ENCODE results near the gene NETO2. TPM values are rescaled to one million over a fixed set of nuclear protein-coding genes. Genes with fewer than 3 reads are reported as not detected.

The NETO2 gene
- total RNA-seq, 2 experiments from 2014 or later = 9.2 to 11.4 TPM

GRCh38 chr16:47036201-47036600, 107.5 kb downstream of the NETO2 start:
- Mint-ChIP-seq H3K4me1 (ENCODE audit: low read depth) (peaks cover 4% of the 10 kb centered on the region), H3K27ac (no peak overlapping the region), H3K9me3 (no peaks in the 10 kb centered on the region), H3K4me3 (no peak overlapping the region), H3K36me3 (no peaks in the 10 kb centered on the region), H3K27me3 (peaks cover 4% of the 10 kb centered on the region)
- CTCF ChIA-PET = interaction anchor here (0.8 to 4.6 kb wide), 4 partner anchors 63 to 1128 kb away, joined by 3 to 113 read pairs (median 8); partner anchors contain the start of genes DNAJA2 and NETO2
- intact Hi-C loops (cut with micrococcal nuclease) = loop anchor here (2.0 to 5.0 kb wide), 3 partner anchors 64 to 1123 kb away; partner anchors contain the start of genes DNAJA2, ITFG1 and PHKB
- POLR2A ChIA-PET = no interaction called here
- DNase-seq = no peak

GRCh38 chr16:47035436-47035835, 108.3 kb downstream of the NETO2 start:
- intact Hi-C loops (cut with micrococcal nuclease) = loop anchor here (5.0 kb wide), 2 partner anchors 63 to 427 kb away; partner anchors contain the start of genes DNAJA2, ITFG1 and PHKB
- no peak for DNase-seq
- Mint-ChIP-seq H3K27me3 (peaks cover 4% of the 10 kb centered on the region), H3K9me3 (no peaks in the 10 kb centered on the region), H3K4me1 (ENCODE audit: low read depth) (peaks cover 4% of the 10 kb centered on the region), H3K27ac (no peak overlapping the region), H3K36me3 (no peaks in the 10 kb centered on the region), H3K4me3 (no peak overlapping the region)
- POLR2A ChIA-PET = no interaction called here
- CTCF ChIA-PET = interaction anchor here (1.2 kb wide), 1 partner anchor 106 kb away, joined by 4 read pairs; no protein-coding TSS in a partner anchor

GRCh38 chr16:47034455-47034854, 109.3 kb downstream of the NETO2 start:
- H3K27ac Mint-ChIP-seq = no peak overlapping the region
- DNase-seq = no peak
- no peak overlapping the region for H3K4me3 Mint-ChIP-seq
- ChIA-PET POLR2A (no interaction called here), CTCF (interaction anchor here (0.7 to 1.5 kb wide), 4 partner anchors 107 to 487 kb away, joined by 3 to 4 read pairs (median 3); partner anchors contain the start of gene NETO2)
- no peaks in the 10 kb centered on the region for H3K36me3 Mint-ChIP-seq
- H3K9me3 Mint-ChIP-seq = no peaks in the 10 kb centered on the region
- H3K4me1 Mint-ChIP-seq (ENCODE audit: low read depth) = peaks cover 4% of the 10 kb centered on the region
- H3K27me3 Mint-ChIP-seq = peaks cover 4% of the 10 kb centered on the region
- intact Hi-C loops (cut with micrococcal nuclease) = no loop called here

GRCh38 chr16:47033176-47033575, 110.6 kb downstream of the NETO2 start:
- Mint-ChIP-seq H3K27me3 (peaks cover 2% of the 10 kb centered on the region), H3K9me3 (no peaks in the 10 kb centered on the region), H3K4me3 (no peak overlapping the region), H3K4me1 (ENCODE audit: low read depth) (peaks cover 2% of the 10 kb centered on the region), H3K36me3 (no peaks in the 10 kb centered on the region), H3K27ac (no peak overlapping the region)
- ChIA-PET POLR2A (no interaction called here), CTCF (interaction anchor here (1.0 to 1.5 kb wide), 2 partner anchors 108 to 109 kb away, joined by 3 read pairs; no protein-coding TSS in a partner anchor)
- DNase-seq = no peak
- intact Hi-C loops (cut with micrococcal nuclease) = no loop called here

GRCh38 chr16:47029724-47030123, 114.0 kb downstream of the NETO2 start:
- Mint-ChIP-seq H3K27ac (no peak overlapping the region), H3K27me3 (no peaks in the 10 kb centered on the region), H3K9me3 (no peaks in the 10 kb centered on the region), H3K4me3 (no peak overlapping the region), H3K36me3 (no peaks in the 10 kb centered on the region), H3K4me1 (ENCODE audit: low read depth) (no peaks in the 10 kb centered on the region)
- ChIA-PET CTCF (interaction anchor here (2.7 kb wide), 1 partner anchor 8 kb away, joined by 16 read pairs; no protein-coding TSS in a partner anchor), POLR2A (no interaction called here)
- no peak for DNase-seq
- intact Hi-C loops (cut with micrococcal nuclease) = no loop called here

GRCh38 chr16:47028767-47029377, 114.9 kb downstream of the NETO2 start:
- ChIA-PET CTCF (interaction anchor here (1.4 to 2.7 kb wide), 2 partner anchors 9 to 113 kb away, joined by 4 to 16 read pairs; no protein-coding TSS in a partner anchor), POLR2A (no interaction called here)
- Mint-ChIP-seq H3K4me3 (no peak overlapping the region), H3K9me3 (no peaks in the 10 kb centered on the region), H3K36me3 (no peaks in the 10 kb centered on the region), H3K4me1 (ENCODE audit: low read depth) (no peaks in the 10 kb centered on the region), H3K27ac (no peak overlapping the region), H3K27me3 (no peaks in the 10 kb centered on the region)
- intact Hi-C loops (cut with micrococcal nuclease) = no loop called here
- no peak for DNase-seq

Other genes starting within 250 kb of the NETO2 start
- 10 to 100 TPM; 78.9 to 80.6 TPM for gene DNAJA2, start 170.3 kb downstream of the NETO2 start, total RNA-seq